ENCODE data around the gene PEDS1.

- TF ChIP-seq SMC3 (conservative IDR thresholded peaks at IDR 0.05; ENCODE audit: poor library complexity) (no peak), POLR2AphosphoS5 (IDR thresholded peaks at IDR 0.05) (no peak), CTCF (IDR thresholded peaks at IDR 0.05; ENCODE audit: poor library complexity, severe bottlenecking) (no peak), EP300 (conservative IDR thresholded peaks at IDR 0.05; ENCODE audit: poor library complexity, severe bottlenecking) (no peak), REST (IDR thresholded peaks at IDR 0.05; ENCODE audit: borderline replicate concordance) (no peak), MXI1 (conservative IDR thresholded peaks at IDR 0.05; ENCODE audit: poor library complexity, severe bottlenecking) (no peak), RAD21 (conservative IDR thresholded peaks at IDR 0.05) (no peak), EZH2 (IDR thresholded peaks at IDR 0.05; ENCODE audit: borderline replicate concordance, insufficient read depth, low read length, poor library complexity, severe bottlenecking) (no peak)
These were observed 34.8 kb upstream of the PEDS1 start for GRCh38 chr20:50188287-50188688.
